Measurements from ENCODE around the gene TMCO5A.

Gene TMCO5A

DNA sequence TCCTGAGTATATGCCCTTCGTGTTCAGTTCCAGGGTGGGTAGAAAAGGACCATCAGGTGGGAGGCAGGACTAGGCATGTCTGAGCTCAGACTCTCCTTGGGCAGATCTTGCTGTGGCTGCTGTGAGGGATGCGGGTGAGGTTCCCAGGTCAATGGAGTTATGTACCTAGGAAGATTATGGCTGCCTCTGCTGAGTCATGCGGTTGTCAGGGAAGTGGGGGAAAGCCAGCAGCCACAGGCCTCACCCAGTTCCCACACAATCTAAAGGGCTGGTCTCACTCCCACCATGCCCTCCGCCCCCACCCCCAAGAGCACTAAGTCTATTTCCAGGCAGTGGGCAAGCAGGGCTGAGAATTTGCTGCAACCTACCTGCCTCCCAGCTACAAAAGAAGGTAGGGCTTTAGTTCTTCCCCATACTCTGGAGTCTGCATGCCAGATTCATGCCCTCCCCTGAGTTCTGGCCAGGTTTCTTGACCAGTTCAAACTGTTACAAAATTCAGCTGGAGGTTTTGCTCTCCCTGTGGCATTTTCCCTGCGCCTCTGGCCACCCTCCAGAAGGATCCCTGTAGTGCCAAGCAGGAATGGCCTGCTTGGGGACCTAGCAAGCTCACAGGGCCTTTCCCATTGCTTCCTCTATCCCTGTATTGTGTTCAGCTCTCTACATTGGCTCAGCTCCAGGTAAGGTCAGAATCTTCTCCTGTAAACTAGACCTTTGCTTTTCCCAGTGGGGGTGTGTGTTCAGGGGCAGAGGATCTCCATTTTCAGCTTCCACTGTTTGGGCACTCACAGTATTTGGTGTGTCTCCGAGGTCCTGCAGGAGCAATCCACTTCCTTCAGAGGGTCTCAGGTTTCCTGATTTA, 12.7 kb upstream of the TMCO5A start:
- H3K9me3 ChIP-seq: no peaks in the 10 kb centered on the region
- H3K4me3 ChIP-seq: no peak overlapping the region
- TF ChIP-seq, protein P1, sequence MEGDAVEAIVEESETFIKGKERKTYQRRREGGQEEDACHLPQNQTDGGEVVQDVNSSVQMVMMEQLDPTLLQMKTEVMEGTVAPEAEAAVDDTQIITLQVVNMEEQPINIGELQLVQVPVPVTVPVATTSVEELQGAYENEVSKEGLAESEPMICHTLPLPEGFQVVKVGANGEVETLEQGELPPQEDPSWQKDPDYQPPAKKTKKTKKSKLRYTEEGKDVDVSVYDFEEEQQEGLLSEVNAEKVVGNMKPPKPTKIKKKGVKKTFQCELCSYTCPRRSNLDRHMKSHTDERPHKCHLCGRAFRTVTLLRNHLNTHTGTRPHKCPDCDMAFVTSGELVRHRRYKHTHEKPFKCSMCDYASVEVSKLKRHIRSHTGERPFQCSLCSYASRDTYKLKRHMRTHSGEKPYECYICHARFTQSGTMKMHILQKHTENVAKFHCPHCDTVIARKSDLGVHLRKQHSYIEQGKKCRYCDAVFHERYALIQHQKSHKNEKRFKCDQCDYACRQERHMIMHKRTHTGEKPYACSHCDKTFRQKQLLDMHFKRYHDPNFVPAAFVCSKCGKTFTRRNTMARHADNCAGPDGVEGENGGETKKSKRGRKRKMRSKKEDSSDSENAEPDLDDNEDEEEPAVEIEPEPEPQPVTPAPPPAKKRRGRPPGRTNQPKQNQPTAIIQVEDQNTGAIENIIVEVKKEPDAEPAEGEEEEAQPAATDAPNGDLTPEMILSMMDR (IDR thresholded peaks at IDR 0.05): no peak
- no peak overlapping the region for H3K27ac ChIP-seq
- intact Hi-C loops (cut with DNase I; ENCODE audit: low total_unique reads): no loop called here
- no peaks in the 10 kb centered on the region for H3K27me3 ChIP-seq
- H3K36me3 ChIP-seq: no peaks in the 10 kb centered on the region
- no peak for DNase-seq
- H3K4me1 ChIP-seq: no peaks in the 10 kb centered on the region

DNA sequence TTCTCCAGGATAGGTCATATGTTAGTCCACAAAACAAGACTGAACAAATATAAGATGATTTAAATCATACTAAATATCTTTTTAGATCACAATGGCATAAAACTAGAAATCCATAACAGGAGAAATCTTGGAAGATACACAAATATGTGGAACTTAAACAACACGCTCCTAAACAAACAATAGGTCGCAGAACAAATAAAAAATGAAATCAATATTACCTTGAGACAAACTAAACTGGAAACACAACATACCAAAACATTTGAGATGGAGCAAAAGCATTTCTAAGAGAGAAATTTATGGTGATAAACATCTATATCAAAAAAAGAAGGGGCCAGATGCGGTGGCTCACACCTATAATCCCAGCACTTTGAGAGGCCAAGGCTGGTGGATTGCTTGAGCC, 8.3 kb upstream of the TMCO5A start:
- intact Hi-C loops (cut with DNase I; ENCODE audit: low total_unique reads): no loop called here
- Histone ChIP-seq H3K9me3 (no peaks in the 10 kb centered on the region), H3K4me3 (no peak overlapping the region), H3K4me1 (no peaks in the 10 kb centered on the region), H3K36me3 (no peaks in the 10 kb centered on the region), H3K27me3 (no peaks in the 10 kb centered on the region), H3K27ac (no peak overlapping the region)
- TF ChIP-seq, protein P1 (IDR thresholded peaks at IDR 0.05): no peak
- no peak for DNase-seq

DNA sequence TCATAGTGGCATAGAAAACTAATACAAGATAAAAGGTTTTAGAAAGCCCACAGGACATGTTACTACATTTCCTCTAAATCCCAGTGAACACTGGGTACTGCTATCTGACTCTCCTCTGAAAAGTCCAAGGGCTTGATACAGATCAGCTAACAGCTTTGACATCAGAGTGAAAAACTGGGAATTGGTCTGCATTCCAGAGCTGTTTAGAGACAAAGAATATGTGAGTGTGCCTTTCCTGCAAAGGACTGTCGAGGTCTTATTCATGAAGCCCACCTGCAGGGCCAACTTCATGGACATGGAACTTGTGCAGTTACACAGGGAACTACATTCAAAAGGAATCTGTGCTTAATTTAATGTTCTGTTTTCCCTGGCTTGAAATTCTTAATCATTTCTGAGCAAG, 5.2 kb upstream of the TMCO5A start:
- Histone ChIP-seq H3K27me3 (no peaks in the 10 kb centered on the region), H3K4me1 (no peaks in the 10 kb centered on the region), H3K9me3 (no peaks in the 10 kb centered on the region), H3K4me3 (no peak overlapping the region), H3K36me3 (no peaks in the 10 kb centered on the region), H3K27ac (no peak overlapping the region)
- TF ChIP-seq, protein P1 (IDR thresholded peaks at IDR 0.05): no peak
- intact Hi-C loops (cut with DNase I; ENCODE audit: low total_unique reads): no loop called here
- DNase-seq: no peak

DNA sequence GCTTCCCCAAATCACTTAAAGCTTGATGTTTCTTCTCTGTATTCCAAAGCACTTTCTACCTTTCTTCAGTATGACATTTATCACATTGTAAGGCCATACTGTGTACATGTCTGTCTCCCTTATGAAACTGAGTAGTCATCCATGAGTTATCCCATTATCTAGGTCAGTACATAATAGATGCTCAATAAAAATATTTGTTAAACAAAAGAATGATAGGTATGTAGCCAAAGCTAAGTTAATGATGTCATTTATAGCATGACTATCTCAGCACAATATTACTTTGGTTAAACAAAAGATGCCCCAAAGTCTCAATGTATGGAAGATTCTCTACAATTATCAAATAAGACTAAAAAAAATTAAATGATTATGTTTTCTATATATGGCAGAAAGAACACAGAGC, 3.1 kb upstream of the TMCO5A start:
- intact Hi-C loops (cut with DNase I; ENCODE audit: low total_unique reads): no loop called here
- H3K4me1 ChIP-seq: no peaks in the 10 kb centered on the region
- no peaks in the 10 kb centered on the region for H3K27me3 ChIP-seq
- DNase-seq: no peak
- no peaks in the 10 kb centered on the region for H3K36me3 ChIP-seq
- TF ChIP-seq, protein P1 (IDR thresholded peaks at IDR 0.05): no peak
- H3K27ac ChIP-seq: no peak overlapping the region
- no peak overlapping the region for H3K4me3 ChIP-seq
- no peaks in the 10 kb centered on the region for H3K9me3 ChIP-seq

DNA sequence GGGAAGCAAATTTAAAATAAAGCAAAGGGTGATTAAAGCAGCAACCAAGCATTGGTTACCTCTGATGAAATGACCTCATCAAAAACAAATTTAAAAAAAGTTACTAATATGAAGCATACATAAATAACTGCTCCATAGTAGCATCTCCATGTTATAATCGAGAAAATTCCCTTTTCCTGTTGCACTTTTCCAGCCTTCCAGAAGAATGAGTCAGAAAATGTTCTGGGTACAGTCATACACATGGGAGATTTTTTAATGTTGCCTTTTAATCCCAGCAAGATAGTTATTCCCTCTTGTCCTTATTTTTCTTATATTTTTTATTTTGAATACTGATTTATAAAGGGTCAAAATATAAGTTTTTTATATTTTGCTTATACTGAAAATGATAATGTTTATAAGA, 2.6 kb upstream of the TMCO5A start:
- H3K9me3 ChIP-seq: no peaks in the 10 kb centered on the region
- TF ChIP-seq, protein P1 (IDR thresholded peaks at IDR 0.05): no peak
- H3K27me3 ChIP-seq: no peaks in the 10 kb centered on the region
- no peak overlapping the region for H3K4me3 ChIP-seq
- H3K4me1 ChIP-seq: no peaks in the 10 kb centered on the region
- intact Hi-C loops (cut with DNase I; ENCODE audit: low total_unique reads): no loop called here
- H3K27ac ChIP-seq: no peak overlapping the region
- no peaks in the 10 kb centered on the region for H3K36me3 ChIP-seq
- DNase-seq: no peak

Data from tibial artery (tissue), 4 donors.